Fibroblast of villous mesenchyme (primary cell): Measurements from ENCODE around the gene BMPR1A. TPM values are rescaled to one million over a fixed set of nuclear protein-coding genes. Genes with fewer than 3 reads are reported as not detected.

Experiments used
- DNase-seq: peaks from one replicate; pipeline ENCODE4 v3.0.0-alpha.2; 2010; ENCODE audit warnings: low read depth
- H3K4me3 ChIP-seq: 2 replicates; pipeline ENCODE4 v1.5.1; 2011; ENCODE audit warnings: low read depth, mild to moderate bottlenecking, low read length
- total RNA-seq: library from RNA; depleted of rRNA; stranded (reverse); fragments of >200 nt; gene quantifications from 2 replicates; pipeline ENCODE4 v1.2.3, GENCODE V29; 2012
- TF ChIP-seq, protein P1 (sequence below): IDR thresholded peaks from 2 replicates; pipeline ENCODE4 v1.5.1; 2012; ENCODE audit warnings: low read depth, mild to moderate bottlenecking, low read length; ENCODE audit not compliant: insufficient read depth

Gene BMPR1A
- total RNA-seq, 1 donor: 70.8 TPM

DNA sequence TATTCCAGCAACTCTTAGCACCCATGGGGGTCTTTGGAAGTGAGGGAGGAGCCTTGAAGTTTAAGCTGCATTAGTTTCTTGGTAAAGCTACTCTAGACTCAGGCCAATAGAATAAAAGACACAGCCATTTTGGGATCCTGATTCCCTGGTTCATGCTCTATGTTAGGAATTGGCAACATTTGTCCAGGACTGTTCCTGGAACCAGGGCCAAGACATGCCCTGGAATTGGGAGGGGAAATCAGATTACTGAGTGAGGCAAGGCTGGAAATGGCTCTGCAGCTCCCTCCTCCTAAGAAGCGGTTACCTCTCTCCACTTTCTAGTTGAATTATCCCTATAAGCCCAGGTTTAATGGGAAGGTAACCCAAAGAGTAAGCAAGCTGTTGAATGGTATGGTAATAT, 14.2 kb upstream of the BMPR1A start:
- no peak for DNase-seq
- no peak overlapping the region for H3K4me3 ChIP-seq
- TF ChIP-seq, protein P1, sequence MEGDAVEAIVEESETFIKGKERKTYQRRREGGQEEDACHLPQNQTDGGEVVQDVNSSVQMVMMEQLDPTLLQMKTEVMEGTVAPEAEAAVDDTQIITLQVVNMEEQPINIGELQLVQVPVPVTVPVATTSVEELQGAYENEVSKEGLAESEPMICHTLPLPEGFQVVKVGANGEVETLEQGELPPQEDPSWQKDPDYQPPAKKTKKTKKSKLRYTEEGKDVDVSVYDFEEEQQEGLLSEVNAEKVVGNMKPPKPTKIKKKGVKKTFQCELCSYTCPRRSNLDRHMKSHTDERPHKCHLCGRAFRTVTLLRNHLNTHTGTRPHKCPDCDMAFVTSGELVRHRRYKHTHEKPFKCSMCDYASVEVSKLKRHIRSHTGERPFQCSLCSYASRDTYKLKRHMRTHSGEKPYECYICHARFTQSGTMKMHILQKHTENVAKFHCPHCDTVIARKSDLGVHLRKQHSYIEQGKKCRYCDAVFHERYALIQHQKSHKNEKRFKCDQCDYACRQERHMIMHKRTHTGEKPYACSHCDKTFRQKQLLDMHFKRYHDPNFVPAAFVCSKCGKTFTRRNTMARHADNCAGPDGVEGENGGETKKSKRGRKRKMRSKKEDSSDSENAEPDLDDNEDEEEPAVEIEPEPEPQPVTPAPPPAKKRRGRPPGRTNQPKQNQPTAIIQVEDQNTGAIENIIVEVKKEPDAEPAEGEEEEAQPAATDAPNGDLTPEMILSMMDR: no peak

DNA sequence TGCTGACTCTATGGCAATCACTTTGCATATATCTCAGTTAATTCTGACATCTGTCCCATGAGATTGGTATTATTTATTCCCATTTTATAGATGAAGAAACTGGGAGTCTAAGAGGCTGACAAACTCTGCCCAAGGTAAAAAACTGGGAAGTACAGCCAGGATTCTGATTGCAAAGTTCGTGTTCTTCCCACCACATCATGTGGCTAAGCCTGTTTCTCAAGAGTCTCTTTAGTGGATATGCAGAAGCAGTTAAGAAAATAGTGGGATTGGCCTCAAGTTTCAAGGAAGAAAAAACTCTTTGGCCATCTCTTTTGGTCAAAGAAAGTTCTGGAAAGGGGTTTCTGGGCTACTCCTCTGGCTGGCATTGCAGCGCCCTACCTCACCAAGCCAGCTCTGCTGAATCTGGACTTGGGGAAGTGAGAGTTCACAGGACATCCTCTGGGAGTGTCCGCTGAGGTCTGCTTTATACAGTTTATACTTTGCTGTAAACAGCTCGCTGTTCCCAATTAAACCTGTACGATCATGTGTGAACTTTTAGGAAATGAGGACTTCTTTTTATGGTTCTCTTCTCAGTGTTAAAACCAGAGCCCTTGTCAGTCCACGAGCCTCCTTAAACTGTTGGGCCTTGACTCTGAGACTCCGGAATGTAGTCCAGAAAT, 12.2 kb upstream of the BMPR1A start:
- peak; percentile 42 for DNase-seq
- TF ChIP-seq, protein P1: no peak

DNA sequence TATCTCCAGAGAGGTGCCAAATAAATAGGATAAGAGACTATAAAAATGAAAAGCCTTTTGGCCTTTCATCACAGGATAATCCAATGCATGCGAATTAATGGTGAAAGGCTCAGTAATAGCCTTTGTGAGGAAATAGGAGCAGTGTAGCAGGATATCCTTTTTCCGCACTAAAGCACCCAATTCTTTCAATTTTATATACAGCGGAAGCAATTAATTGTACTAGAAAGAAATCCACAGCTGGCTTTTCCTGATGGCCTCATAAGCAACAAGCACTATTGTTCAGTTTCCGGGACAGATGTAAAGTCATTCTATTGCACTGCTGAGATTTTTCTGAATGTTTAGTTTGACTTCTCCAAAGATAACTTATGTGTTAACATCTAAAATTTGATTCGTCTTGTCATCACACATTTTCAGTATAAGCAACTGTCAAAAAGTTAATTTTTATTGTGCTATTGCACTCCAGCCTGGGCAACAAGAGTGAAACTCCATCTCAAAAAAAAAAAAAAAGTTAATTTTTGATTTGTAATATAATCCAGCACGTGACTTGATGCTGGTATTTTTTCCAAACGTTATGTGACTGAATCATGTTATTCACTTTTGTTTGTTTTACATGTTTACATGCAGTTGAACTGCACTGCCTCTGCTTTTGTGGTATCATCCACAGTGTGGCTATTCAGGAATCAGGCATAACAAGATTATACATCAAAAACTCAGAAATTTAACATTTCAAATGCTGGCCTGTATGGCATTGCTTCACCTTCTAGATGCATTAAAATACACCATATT, 8.4 kb upstream of the BMPR1A start:
- no peak for DNase-seq
- TF ChIP-seq, protein P1: no peak
- no peak overlapping the region for H3K4me3 ChIP-seq

More for the DNA sequence above, 12.2 kb upstream of the BMPR1A start:
- H3K4me3 ChIP-seq: no peak overlapping the region

DNA sequence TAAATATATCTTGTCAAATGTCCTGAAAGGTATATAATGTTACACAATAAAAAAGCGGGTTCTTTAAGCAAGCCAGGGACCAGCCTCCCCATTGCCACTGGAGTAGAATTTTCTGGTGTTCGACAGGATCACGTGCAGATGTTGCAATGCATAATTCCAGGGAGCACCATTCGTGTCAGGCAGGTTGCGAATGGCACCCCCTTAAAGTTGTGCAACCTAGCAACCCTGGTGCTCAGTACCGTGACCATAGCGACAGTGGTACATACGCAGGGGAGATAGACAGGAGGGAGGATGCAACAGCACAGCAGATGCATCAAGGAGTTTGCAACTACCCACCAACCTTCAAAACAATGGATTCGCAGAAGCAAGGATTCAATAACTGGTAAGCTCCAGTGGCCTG, 6.6 kb upstream of the BMPR1A start:
- DNase-seq: no peak
- TF ChIP-seq, protein P1: no peak
- no peak overlapping the region for H3K4me3 ChIP-seq

DNA sequence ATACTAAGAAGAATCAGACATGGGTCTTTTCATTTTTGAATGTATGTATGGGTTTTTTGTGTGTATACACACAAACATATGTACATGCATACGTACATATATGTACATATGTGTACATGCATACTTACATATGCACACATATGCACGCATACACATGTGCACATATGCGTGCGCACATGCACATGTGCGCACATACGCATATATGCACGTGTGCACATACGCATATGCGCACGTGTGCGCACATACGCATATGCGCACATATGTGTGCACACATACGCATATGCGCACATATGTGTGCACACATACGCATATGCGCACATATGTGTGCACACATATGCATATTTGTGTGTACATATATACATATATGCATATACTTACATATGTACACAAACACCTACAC, 4.9 kb upstream of the BMPR1A start:
- TF ChIP-seq, protein P1: no peak
- DNase-seq: no peak
- H3K4me3 ChIP-seq: no peak overlapping the region

DNA sequence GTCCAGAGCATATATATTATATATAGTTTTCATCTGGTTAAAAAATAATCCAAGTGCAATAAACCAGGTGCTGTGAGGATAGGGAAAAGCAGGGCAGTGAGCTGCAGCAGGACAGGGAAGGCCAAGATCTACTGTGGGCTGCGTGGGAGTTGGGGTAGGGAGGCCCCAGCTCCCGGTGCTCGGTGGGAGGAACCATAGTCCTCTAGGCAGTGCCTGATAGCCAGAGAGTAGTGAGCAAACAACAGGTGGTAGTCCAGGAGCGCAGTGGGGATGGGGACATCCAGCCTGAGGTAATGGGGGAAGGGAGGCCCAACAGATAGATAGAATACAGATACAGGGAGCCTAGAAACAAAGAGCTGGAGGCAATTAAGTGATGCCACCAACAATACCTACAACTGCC, 4.1 kb upstream of the BMPR1A start:
- no peak for DNase-seq
- H3K4me3 ChIP-seq: no peak overlapping the region
- TF ChIP-seq, protein P1: no peak

DNA sequence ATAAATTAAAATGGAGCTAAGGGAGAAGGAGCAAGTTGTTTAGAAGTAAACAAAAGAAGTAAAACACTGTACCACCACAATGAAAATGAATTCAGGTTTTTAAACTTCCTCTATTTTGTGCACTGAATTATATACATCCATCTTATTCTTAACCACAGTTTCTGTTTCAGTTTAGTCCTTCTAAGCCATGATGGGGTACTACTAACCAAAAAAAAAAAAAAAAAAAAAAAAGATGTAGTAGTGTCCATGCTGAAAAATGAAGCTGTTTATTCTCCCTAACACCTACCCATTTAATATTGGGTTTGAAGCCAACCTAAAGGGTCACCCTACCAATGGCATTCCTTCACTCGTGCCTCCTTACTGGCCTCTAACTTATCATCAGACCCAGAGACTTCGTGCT, 3.4 kb upstream of the BMPR1A start:
- TF ChIP-seq, protein P1: no peak

More for the DNA sequence above, 3.4 kb upstream of the BMPR1A start:
- DNase-seq: no peak
- no peak overlapping the region for H3K4me3 ChIP-seq
